Left lung (tissue), 10 donors: ENCODE results near the gene C12orf43. TPM values are rescaled to one million over a fixed set of nuclear protein-coding genes. Genes with fewer than 3 reads are reported as not detected.

Source experiments
- ATAC-seq: fragments of 200-7000 bp; cut with Tn5 transposase; one replicate; pipeline ENCODE4 v1.9.1; 2020; ENCODE audit warnings: moderate library complexity
- DNase-seq, 4 donors: peaks; one replicate each; pipeline ENCODE4 v3.0.0-alpha.2; 2013 to 2020
- H3K27ac ChIP-seq, 2 donors: fragments of 200-600 bp; sonication (generic) in 1 of 2; one replicate each; pipeline versions ENCODE4 v1.5.0 to v1.8.0; 2020 to 2021
- H3K27me3 ChIP-seq, 2 donors: fragments of 200-600 bp; sonication (generic) in 1 of 2; one replicate each; pipeline versions ENCODE4 v1.5.0 to v1.8.0; 2020 to 2021
- H3K36me3 ChIP-seq, 2 donors: fragments of 200-600 bp; sonication (generic) in 1 of 2; one replicate each; pipeline versions ENCODE4 v1.5.0 to v1.8.0; 2020 to 2021
- H3K4me1 ChIP-seq, 2 donors: fragments of 200-600 bp; one replicate each; pipeline ENCODE4 v1.8.0; 2021
- H3K4me3 ChIP-seq, 2 donors: fragments of 200-600 bp; sonication (generic) in 1 of 2; one replicate each; pipeline versions ENCODE4 v1.5.0 to v1.8.0; 2020 to 2021; ENCODE audit warnings: mild to moderate bottlenecking in 1 of 2
- H3K9me3 ChIP-seq, 2 donors: fragments of 200-600 bp; sonication (generic) in 1 of 2; one replicate each; pipeline versions ENCODE4 v1.5.0 to v1.8.0; 2020 to 2021
- CTCF ChIP-seq, 2 donors: fragments of 200-600 bp; sonication (generic) in 1 of 2; IDR thresholded peaks; one replicate each; pipeline versions ENCODE4 v1.5.0 to v1.8.0; 2021; ENCODE audit warnings: antibody characterized with exemption in 2 of 2
- intact Hi-C, 2 donors: fragments of 100-400 bp; cut with DNase I; formaldehyde crosslinking; loops; one replicate each; pipeline versions ENCODE4 v1.11.2 to v1.14.2; 2022
- polyA plus RNA-seq, 6 donors: library from polyadenylated mRNA; unstranded; fragments of 120-200 nt; gene quantifications; one replicate each; pipeline ENCODE4 v1.2.1, GENCODE V29; 2013; ENCODE audit not compliant: insufficient read length in 6 of 6
- total RNA-seq, 2 donors: library from RNA; stranded (reverse); fragmentation: NEBNext Ultra II Directional; extraction: Animal tissue kit (Norgen Biotek cat#: 25700); gene quantifications; one replicate each; pipeline ENCODE4 v1.2.1, GENCODE V29; 2021
- donor health status: DM: no; HTN: yes; CAD: no.
- donor health status: DM: no; HTN: no; CAD: no.

The C12orf43 gene
- total and polyA plus RNA-seq, 8 donors: 11.9 to 20.6 (median 16.6) TPM

GRCh38 chr12:121022713-121023112, 6.4 kb upstream of the C12orf43 start:
- no peak overlapping the region for H3K4me3 ChIP-seq
- peaks cover 0 to 2% of the 10 kb centered on the region in 2 donors for H3K9me3 ChIP-seq
- H3K36me3 ChIP-seq: peaks cover 0 to 32% of the 10 kb centered on the region in 2 donors
- H3K4me1 ChIP-seq: peaks cover 0 to 20% of the 10 kb centered on the region in 2 donors
- no peak overlapping the region for H3K27ac ChIP-seq
- DNase-seq: no peak
- TF ChIP-seq CTCF (IDR thresholded peaks at IDR 0.05): no peak
- ATAC-seq: no peak
- intact Hi-C loops: no loop called here
- no peaks in the 10 kb centered on the region for H3K27me3 ChIP-seq

GRCh38 chr12:121021754-121022153, 5.5 kb upstream of the C12orf43 start:
- H3K4me1 ChIP-seq: peaks cover 0 to 20% of the 10 kb centered on the region in 2 donors
- no peak overlapping the region for H3K27ac ChIP-seq
- no peak overlapping the region for H3K4me3 ChIP-seq
- TF ChIP-seq CTCF (IDR thresholded peaks at IDR 0.05): no peak
- H3K27me3 ChIP-seq: no peaks in the 10 kb centered on the region
- H3K36me3 ChIP-seq: peaks cover 0 to 24% of the 10 kb centered on the region in 2 donors
- DNase-seq: no peak
- no peak for ATAC-seq
- no peaks in the 10 kb centered on the region for H3K9me3 ChIP-seq
- intact Hi-C loops: no loop called here

- Histone ChIP-seq H3K36me3 (peaks cover 0 to 24% of the 10 kb centered on the region in 2 donors), H3K9me3 (no peaks in the 10 kb centered on the region), H3K27ac (no peak overlapping the region), H3K4me3 (no peak overlapping the region), H3K27me3 (no peaks in the 10 kb centered on the region), H3K4me1 (peaks cover 0 to 12% of the 10 kb centered on the region in 2 donors)
- DNase-seq (no peak), ATAC-seq (no peak)
- intact Hi-C loops: no loop called here
- no peak for TF ChIP-seq CTCF (IDR thresholded peaks at IDR 0.05)
These were observed 2.8 kb upstream of the C12orf43 start for GRCh38 chr12:121018860-121019617.

- Histone ChIP-seq H3K27ac (no peak overlapping the region), H3K9me3 (no peaks in the 10 kb centered on the region), H3K36me3 (peaks cover 0 to 18% of the 10 kb centered on the region in 2 donors), H3K4me1 (peaks cover 0 to 12% of the 10 kb centered on the region in 2 donors), H3K4me3 (no peak overlapping the region), H3K27me3 (no peaks in the 10 kb centered on the region)
- DNase-seq: peak in 1 of 4 donors; percentile 47
- TF ChIP-seq CTCF (IDR thresholded peaks at IDR 0.05): no peak
- no peak for ATAC-seq
- intact Hi-C loops: no loop called here
These were observed 1.7 kb upstream of the C12orf43 start for GRCh38 chr12:121017966-121018491.

GRCh38 chr12:121013715-121014114, 2.6 kb downstream of the C12orf43 start:
- Histone ChIP-seq H3K9me3 (no peaks in the 10 kb centered on the region), H3K4me1 (peaks cover 0 to 12% of the 10 kb centered on the region in 2 donors), H3K36me3 (peaks cover 0 to 29% of the 10 kb centered on the region in 2 donors), H3K27me3 (no peaks in the 10 kb centered on the region), H3K4me3 (no peak overlapping the region), H3K27ac (no peak overlapping the region)
- ATAC-seq: no peak
- no peak for TF ChIP-seq CTCF (IDR thresholded peaks at IDR 0.05)
- DNase-seq: no peak
- intact Hi-C loops: no loop called here
